Heart left ventricle (tissue), 16 donors: ENCODE data around the gene MAP3K20. TPM values are rescaled to one million over a fixed set of nuclear protein-coding genes. Genes with fewer than 3 reads are reported as not detected.

Experiments used
- ATAC-seq, 4 donors: fragments of 200-7000 bp; cut with Tn5 transposase; one replicate each; pipeline ENCODE4 v1.9.1; 2020 to 2022; ENCODE audit warnings: moderate library complexity in 4 of 4, mild to moderate bottlenecking in 3 of 4, moderate number of reproducible peaks in 1 of 4
- DNase-seq, 5 donors: peaks; one replicate each; pipeline ENCODE4 v3.0.0-alpha.2; 2020
- H3K27ac ChIP-seq, 12 donors: fragments of 200-600 bp; sonication (generic) in 4 of 12; one replicate each; pipeline versions ENCODE4 v1.5.0 to v1.8.0; 2016 to 2022; ENCODE audit warnings: mild to moderate bottlenecking in 2 of 12
- H3K27me3 ChIP-seq, 9 donors: fragments of 200-600 bp; sonication (generic) in 2 of 9; one replicate each; pipeline versions ENCODE4 v1.5.1 to v1.8.0; 2016 to 2022; ENCODE audit warnings: mild to moderate bottlenecking in 3 of 9
- H3K36me3 ChIP-seq, 9 donors: fragments of 200-600 bp; sonication (generic) in 2 of 9; one replicate each; pipeline versions ENCODE4 v1.5.0 to v1.8.0; 2018 to 2022; ENCODE audit warnings: mild to moderate bottlenecking in 2 of 9
- H3K4me1 ChIP-seq, 12 donors: fragments of 200-600 bp; sonication (generic) in 4 of 12; one replicate each; pipeline versions ENCODE4 v1.5.0 to v1.8.0; 2016 to 2022; ENCODE audit warnings: mild to moderate bottlenecking in 3 of 12
- H3K4me3 ChIP-seq, 12 donors: fragments of 200-600 bp; sonication (generic) in 4 of 12; one replicate each; pipeline versions ENCODE4 v1.5.0 to v1.8.0; 2017 to 2022; ENCODE audit warnings: mild to moderate bottlenecking in 9 of 12, moderate library complexity in 4 of 12
- H3K9me3 ChIP-seq, 12 donors: fragments of 200-600 bp; sonication (generic) in 4 of 12; one replicate each; pipeline versions ENCODE4 v1.5.0 to v1.8.0; 2016 to 2022; ENCODE audit warnings: mild to moderate bottlenecking in 1 of 12
- POLR2A ChIP-seq, 2 donors: fragments of 450-650 bp; IDR thresholded peaks; one replicate each; pipeline ENCODE4 v1.6.1; 2017; ENCODE audit warnings: antibody characterized with exemption in 2 of 2, mild to moderate bottlenecking in 2 of 2, moderate library complexity in 2 of 2
- WGBS, 4 donors: extraction: QIAGEN DNeasy Blood & Tissue Kit in 2 of 4; methylation state at CpG; one replicate each; pipeline versions ENCODE4 v1.1.5 to v1.1.7; 2013 to 2018; 5-methylcytosine and 5-hydroxymethylcytosine counted together
- intact Hi-C, 10 donors: fragments of 100-400 bp; cut with DNase I; formaldehyde crosslinking; loops; one replicate each; pipeline versions ENCODE4 v1.11.1 to v1.14.2; 2022
- polyA plus RNA-seq, 2 donors: library from polyadenylated mRNA; stranded (reverse); fragments of 200-250 nt; gene quantifications; one replicate each; pipeline ENCODE4 v1.2.3, GENCODE V29; 2013
- total RNA-seq, 9 donors: library from RNA; depleted of rRNA in 2 of 9; stranded (reverse); fragments of >200 nt in 2 of 9; fragmentation: NEBNext Ultra II Directional in 3 of 9; extraction: Animal tissue kit (Norgen Biotek cat#: 25700) in 3 of 9; gene quantifications; one replicate each; pipeline versions ENCODE4 v1.1.0 to v1.2.4, GENCODE V29; 2016 to 2023
- TF ChIP-seq, protein P1 (sequence below), 12 donors: fragments of 200-600 bp; sonication (generic) in 4 of 12; IDR thresholded peaks; one replicate each; pipeline versions ENCODE4 v1.5.0 to v1.8.0; 2018 to 2022; ENCODE audit warnings: antibody characterized with exemption in 12 of 12, mild to moderate bottlenecking in 5 of 12
- donor health status: ischemic (EF 13 %, LVEDD 7.1; RV severe dilation, severe dysfunction).
- donor health status: healthy with polysubstance abuse.
- donor health status: DM: no; HTN: yes; CAD: no.
- donor health status: DM: no; HTN: no; CAD: no.
- donor health status: ischemic (EF 25% LVEDD 6.9; RV normal size, moderate dysfunction).
- donor health status: ischemic (EF 25% LVEDD 5.7; RV mildly dilated, moderate dysfunction).
- donor health status: healthy.
- donor health status: DM: yes; HTN: yes; CAD: no.
- donor health status: ischemic (EF 35%, LVEDD 5.7; RV mildly dilated, moderate dysfunction).
- donor health status: nonischemic (EF 11% LVEDD 7.7; RV severe dilation, severe dysfunction).
- donor health status: DM: yes; HTN: yes; CAD: no.
- donor health status: PGD.
- donor health status: ischemic (EF 29% LVEDD 5.4; RV normal size, mild dysfunction).
- donor health status: nonischemic (EF 23%, LVEDD 6.1; RV moderate dilation, normal function).

The MAP3K20 gene
- total and polyA plus RNA-seq, 11 donors = 98.6 to 487 (median 355) TPM

DNA sequence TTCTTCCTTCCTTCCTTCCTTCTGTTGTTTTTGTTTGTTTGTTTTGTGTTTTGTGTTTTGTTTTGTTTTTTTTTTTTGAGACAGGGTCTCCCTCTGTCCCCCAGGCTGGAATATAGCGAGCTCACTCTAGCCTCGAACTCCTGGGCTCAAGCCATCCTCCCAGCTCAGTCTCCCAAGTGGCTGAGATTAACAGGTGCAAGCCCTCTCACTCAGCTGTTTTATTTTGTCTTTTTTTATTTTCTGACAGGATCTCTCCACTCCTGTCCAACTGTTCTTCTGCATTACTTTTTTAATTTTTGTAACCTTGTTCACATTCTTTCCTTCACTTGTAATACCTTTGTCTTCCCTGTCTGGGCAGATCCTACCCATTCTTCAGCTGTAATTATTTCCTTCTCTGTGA lies 23.6 kb downstream of the MAP3K20 start:
- 72 to 86% (median 78%) methylated on average over 2 of the region's 2 CpGs for WGBS, 4 donors
- no peak for DNase-seq
- Histone ChIP-seq H3K27me3 (no peaks in the 10 kb centered on the region), H3K4me3 (no peak overlapping the region), H3K27ac (no peak overlapping the region), H3K9me3 (no peaks in the 10 kb centered on the region), H3K36me3 (peaks cover 0 to 30% (median 10%) of the 10 kb centered on the region in 9 donors), H3K4me1 (peaks cover 0 to 75% (median 27%) of the 10 kb centered on the region in 12 donors)
- ATAC-seq = no peak
- TF ChIP-seq POLR2A (IDR thresholded peaks at IDR 0.05) = no peak
- TF ChIP-seq, protein P1, sequence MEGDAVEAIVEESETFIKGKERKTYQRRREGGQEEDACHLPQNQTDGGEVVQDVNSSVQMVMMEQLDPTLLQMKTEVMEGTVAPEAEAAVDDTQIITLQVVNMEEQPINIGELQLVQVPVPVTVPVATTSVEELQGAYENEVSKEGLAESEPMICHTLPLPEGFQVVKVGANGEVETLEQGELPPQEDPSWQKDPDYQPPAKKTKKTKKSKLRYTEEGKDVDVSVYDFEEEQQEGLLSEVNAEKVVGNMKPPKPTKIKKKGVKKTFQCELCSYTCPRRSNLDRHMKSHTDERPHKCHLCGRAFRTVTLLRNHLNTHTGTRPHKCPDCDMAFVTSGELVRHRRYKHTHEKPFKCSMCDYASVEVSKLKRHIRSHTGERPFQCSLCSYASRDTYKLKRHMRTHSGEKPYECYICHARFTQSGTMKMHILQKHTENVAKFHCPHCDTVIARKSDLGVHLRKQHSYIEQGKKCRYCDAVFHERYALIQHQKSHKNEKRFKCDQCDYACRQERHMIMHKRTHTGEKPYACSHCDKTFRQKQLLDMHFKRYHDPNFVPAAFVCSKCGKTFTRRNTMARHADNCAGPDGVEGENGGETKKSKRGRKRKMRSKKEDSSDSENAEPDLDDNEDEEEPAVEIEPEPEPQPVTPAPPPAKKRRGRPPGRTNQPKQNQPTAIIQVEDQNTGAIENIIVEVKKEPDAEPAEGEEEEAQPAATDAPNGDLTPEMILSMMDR (IDR thresholded peaks at IDR 0.05) = no peak
- intact Hi-C loops = loop anchor here in 1 of 10 donors (5.0 kb wide), 1 partner anchor 108 kb away; no protein-coding TSS in a partner anchor

DNA sequence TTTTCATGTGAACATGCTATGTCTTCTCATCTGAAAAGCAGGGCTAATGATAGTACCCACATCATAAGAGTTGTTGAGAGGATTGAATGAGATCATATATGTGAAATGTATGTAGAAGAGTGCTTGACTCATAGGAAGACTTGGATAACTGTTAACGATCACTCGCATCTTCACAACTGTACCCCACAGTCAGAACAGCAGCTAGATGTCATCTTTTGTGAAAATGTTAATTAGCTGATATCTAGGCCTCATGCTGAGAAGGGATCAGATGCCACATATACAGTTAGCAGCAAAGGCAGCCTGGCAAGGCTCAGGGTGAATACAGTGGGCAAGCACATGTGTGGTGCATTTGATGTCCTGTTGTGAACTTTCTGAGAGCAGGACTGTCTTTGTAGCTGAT lies 24.2 kb downstream of the MAP3K20 start:
- intact Hi-C loops = loop anchor here in 1 of 10 donors (5.0 kb wide), 1 partner anchor 107 kb away; no protein-coding TSS in a partner anchor
- 93 to 98% (median 94%) methylated on average over 2 of the region's 2 CpGs for WGBS, 4 donors

DNA sequence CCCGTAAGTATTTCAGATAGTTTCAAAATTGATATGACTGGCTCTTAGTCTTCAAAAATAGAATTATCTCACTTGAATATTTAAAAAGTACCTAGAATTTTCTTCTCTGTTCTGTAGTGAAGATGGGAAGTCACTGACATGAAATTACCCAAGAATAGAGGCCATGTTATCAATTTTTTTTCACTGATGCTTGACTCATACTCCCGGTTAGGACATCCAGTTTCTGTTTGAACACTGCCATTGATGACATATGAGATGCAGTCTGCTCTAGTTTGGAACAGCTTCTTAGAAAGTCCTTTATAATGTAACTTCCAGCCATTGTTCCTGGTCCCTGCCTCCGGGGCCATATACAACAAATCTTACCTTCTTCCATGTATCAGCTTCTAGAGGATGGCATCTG lies 26.0 kb downstream of the MAP3K20 start:
- Histone ChIP-seq H3K36me3 (peaks cover 0 to 20% (median 6%) of the 10 kb centered on the region in 9 donors), H3K4me3 (no peak overlapping the region), H3K27me3 (no peaks in the 10 kb centered on the region), H3K27ac (peak overlapping the region in 7 of 12 donors; percentile 2 to 32 (median 16)), H3K9me3 (no peaks in the 10 kb centered on the region), H3K4me1 (peaks cover 0 to 79% (median 29%) of the 10 kb centered on the region in 12 donors)
- intact Hi-C loops = no loop called here
- TF ChIP-seq, protein P1 (IDR thresholded peaks at IDR 0.05) = no peak
- no peak for TF ChIP-seq POLR2A (IDR thresholded peaks at IDR 0.05)
- WGBS, 4 donors = 54 to 60% (median 55%) methylated on average over 3 of the region's 3 CpGs
- ATAC-seq (peak in 3 of 4 donors; percentile 62 to 82 (median 80)), DNase-seq (no peak)

More for the DNA sequence above, 24.2 kb downstream of the MAP3K20 start:
- H3K36me3 ChIP-seq = peaks cover 0 to 30% (median 10%) of the 10 kb centered on the region in 9 donors
- H3K4me1 ChIP-seq = peaks cover 0 to 77% (median 28%) of the 10 kb centered on the region in 12 donors
- DNase-seq (no peak), ATAC-seq (peak in 1 of 4 donors; percentile 14)
- H3K27ac ChIP-seq = no peak overlapping the region
- H3K9me3 ChIP-seq = no peaks in the 10 kb centered on the region
- H3K27me3 ChIP-seq = no peaks in the 10 kb centered on the region
- no peak overlapping the region for H3K4me3 ChIP-seq
- no peak for TF ChIP-seq POLR2A (IDR thresholded peaks at IDR 0.05)
- TF ChIP-seq, protein P1 (IDR thresholded peaks at IDR 0.05) = no peak

DNA sequence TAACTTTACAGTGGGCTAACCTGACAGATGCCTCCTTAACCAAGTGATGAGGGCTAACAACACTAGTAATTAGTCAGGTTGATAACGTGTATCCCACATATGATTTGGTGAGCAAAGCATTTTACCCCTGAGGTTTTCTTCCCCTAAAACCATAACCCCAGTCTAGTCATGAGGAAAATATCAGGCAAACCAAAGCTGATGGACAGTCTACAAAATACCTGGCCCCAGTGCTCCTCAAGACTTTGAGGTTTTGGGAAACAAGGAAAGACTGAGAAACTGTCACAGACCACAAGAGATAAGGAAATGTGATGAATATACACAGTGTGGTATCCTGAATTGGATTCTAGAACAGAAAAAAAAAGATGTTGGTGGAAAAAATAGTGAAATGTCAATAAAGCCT lies 28.5 kb downstream of the MAP3K20 start:
- intact Hi-C loops = no loop called here
- no peak overlapping the region for H3K4me3 ChIP-seq
- H3K27me3 ChIP-seq = no peaks in the 10 kb centered on the region
- H3K27ac ChIP-seq = no peak overlapping the region
- TF ChIP-seq, protein P1 (IDR thresholded peaks at IDR 0.05) = no peak
- no peak for TF ChIP-seq POLR2A (IDR thresholded peaks at IDR 0.05)
- ATAC-seq = no peak
- H3K36me3 ChIP-seq = peaks cover 0 to 13% (median 0%) of the 10 kb centered on the region in 9 donors
- DNase-seq = no peak
- peaks cover 0 to 85% (median 40%) of the 10 kb centered on the region in 12 donors for H3K4me1 ChIP-seq
- 95 to 100% (median 98%) methylated on average over 1 of the region's 1 CpG for WGBS, 4 donors
- no peaks in the 10 kb centered on the region for H3K9me3 ChIP-seq
